ENCODE measurements around the gene PCDH9.

- no peak for TF ChIP-seq TAF1 (IDR thresholded peaks at IDR 0.05; ENCODE audit: borderline replicate concordance, low read depth, low read length)
- no peak for TF ChIP-seq POLR2AphosphoS5 (IDR thresholded peaks at IDR 0.05; ENCODE audit: low read depth, low read length)
- no peak for TF ChIP-seq POLR2A (IDR thresholded peaks at IDR 0.05; ENCODE audit: low read depth, low read length)
Observed at GRCh38 chr13:67018775-67019174, 211.4 kb downstream of the PCDH9 start.
